Fibroblast of pulmonary artery (primary cell): ENCODE data around the gene ST6GALNAC3.

Source experiments
- DNase-seq: peaks from one replicate; pipeline ENCODE4 v3.0.0-alpha.2; 2010; ENCODE audit warnings: low read depth
- H3K4me3 ChIP-seq: replicated peaks from 2 replicates; pipeline ENCODE4 v1.5.1; 2011; ENCODE audit warnings: low read depth, mild to moderate bottlenecking, control low read depth, low read length, moderate library complexity
- CTCF ChIP-seq: IDR thresholded peaks from 2 replicates; pipeline ENCODE4 v1.5.1; 2011; ENCODE audit warnings: mild to moderate bottlenecking, control low read depth, low read length, inconsistent platforms; ENCODE audit errors: missing control alignments

The ST6GALNAC3 gene

GRCh38 chr1:76055987-76056386 lies 18.6 kb upstream of the ST6GALNAC3 start:
- H3K4me3 ChIP-seq, result no peak overlapping the region
- TF ChIP-seq CTCF, result no peak
- no peak for DNase-seq

- TF ChIP-seq CTCF, result no peak
- H3K4me3 ChIP-seq, result no peak overlapping the region
- no peak for DNase-seq
Measured at GRCh38 chr1:76059451-76059850, 15.1 kb upstream of the ST6GALNAC3 start.

GRCh38 chr1:76065270-76065669 lies 9.3 kb upstream of the ST6GALNAC3 start:
- no peak for DNase-seq
- no peak overlapping the region for H3K4me3 ChIP-seq
- no peak for TF ChIP-seq CTCF

GRCh38 chr1:76066394-76066793 lies 8.2 kb upstream of the ST6GALNAC3 start:
- DNase-seq, result peak; percentile 41
- H3K4me3 ChIP-seq, result no peak overlapping the region
- no peak for TF ChIP-seq CTCF

- no peak for TF ChIP-seq CTCF
- no peak overlapping the region for H3K4me3 ChIP-seq
- DNase-seq, result peak; percentile 54
Measured at GRCh38 chr1:76068542-76068941, 6.0 kb upstream of the ST6GALNAC3 start.

- no peak for TF ChIP-seq CTCF
- peak; percentile 50 for DNase-seq
- H3K4me3 ChIP-seq, result no peak overlapping the region
Measured at GRCh38 chr1:76068953-76069561, 5.5 kb upstream of the ST6GALNAC3 start.

GRCh38 chr1:76070538-76070937 lies 4.0 kb upstream of the ST6GALNAC3 start:
- DNase-seq, result peak; percentile 24
- TF ChIP-seq CTCF, result no peak
- H3K4me3 ChIP-seq, result no peak overlapping the region
